ENCODE measurements around the gene NAV3. TPM values are rescaled to one million over a fixed set of nuclear protein-coding genes. Genes with fewer than 3 reads are reported as not detected.

The NAV3 gene
- total and polyA plus RNA-seq, 2 experiments from 2014 or later = 4.0 to 12.0 TPM

DNA sequence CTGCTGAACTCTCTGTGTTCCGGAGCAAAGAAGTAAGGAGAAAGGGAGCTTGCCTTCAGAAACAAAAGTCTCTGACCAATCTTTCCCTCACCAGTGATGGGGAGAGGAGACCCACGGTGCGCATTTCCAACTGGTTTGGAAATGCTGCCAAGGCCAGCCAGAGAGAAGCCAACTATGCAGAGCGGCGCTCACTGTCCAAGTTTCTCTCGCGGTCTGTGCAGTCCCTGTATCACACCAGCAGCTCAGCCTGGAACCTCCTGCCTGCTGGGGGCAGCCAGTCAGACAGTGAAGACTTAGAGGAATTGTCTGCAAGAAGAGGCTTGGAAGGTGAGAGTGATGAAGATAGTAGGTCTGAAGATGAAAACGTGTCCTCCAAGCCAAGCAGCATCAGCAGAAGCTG lies 206.2 kb downstream of the NAV3 start (continued):
- no peak for TF ChIP-seq NANOG (IDR thresholded peaks at IDR 0.05; ENCODE audit: borderline replicate concordance)
- TF ChIP-seq, protein P1, sequence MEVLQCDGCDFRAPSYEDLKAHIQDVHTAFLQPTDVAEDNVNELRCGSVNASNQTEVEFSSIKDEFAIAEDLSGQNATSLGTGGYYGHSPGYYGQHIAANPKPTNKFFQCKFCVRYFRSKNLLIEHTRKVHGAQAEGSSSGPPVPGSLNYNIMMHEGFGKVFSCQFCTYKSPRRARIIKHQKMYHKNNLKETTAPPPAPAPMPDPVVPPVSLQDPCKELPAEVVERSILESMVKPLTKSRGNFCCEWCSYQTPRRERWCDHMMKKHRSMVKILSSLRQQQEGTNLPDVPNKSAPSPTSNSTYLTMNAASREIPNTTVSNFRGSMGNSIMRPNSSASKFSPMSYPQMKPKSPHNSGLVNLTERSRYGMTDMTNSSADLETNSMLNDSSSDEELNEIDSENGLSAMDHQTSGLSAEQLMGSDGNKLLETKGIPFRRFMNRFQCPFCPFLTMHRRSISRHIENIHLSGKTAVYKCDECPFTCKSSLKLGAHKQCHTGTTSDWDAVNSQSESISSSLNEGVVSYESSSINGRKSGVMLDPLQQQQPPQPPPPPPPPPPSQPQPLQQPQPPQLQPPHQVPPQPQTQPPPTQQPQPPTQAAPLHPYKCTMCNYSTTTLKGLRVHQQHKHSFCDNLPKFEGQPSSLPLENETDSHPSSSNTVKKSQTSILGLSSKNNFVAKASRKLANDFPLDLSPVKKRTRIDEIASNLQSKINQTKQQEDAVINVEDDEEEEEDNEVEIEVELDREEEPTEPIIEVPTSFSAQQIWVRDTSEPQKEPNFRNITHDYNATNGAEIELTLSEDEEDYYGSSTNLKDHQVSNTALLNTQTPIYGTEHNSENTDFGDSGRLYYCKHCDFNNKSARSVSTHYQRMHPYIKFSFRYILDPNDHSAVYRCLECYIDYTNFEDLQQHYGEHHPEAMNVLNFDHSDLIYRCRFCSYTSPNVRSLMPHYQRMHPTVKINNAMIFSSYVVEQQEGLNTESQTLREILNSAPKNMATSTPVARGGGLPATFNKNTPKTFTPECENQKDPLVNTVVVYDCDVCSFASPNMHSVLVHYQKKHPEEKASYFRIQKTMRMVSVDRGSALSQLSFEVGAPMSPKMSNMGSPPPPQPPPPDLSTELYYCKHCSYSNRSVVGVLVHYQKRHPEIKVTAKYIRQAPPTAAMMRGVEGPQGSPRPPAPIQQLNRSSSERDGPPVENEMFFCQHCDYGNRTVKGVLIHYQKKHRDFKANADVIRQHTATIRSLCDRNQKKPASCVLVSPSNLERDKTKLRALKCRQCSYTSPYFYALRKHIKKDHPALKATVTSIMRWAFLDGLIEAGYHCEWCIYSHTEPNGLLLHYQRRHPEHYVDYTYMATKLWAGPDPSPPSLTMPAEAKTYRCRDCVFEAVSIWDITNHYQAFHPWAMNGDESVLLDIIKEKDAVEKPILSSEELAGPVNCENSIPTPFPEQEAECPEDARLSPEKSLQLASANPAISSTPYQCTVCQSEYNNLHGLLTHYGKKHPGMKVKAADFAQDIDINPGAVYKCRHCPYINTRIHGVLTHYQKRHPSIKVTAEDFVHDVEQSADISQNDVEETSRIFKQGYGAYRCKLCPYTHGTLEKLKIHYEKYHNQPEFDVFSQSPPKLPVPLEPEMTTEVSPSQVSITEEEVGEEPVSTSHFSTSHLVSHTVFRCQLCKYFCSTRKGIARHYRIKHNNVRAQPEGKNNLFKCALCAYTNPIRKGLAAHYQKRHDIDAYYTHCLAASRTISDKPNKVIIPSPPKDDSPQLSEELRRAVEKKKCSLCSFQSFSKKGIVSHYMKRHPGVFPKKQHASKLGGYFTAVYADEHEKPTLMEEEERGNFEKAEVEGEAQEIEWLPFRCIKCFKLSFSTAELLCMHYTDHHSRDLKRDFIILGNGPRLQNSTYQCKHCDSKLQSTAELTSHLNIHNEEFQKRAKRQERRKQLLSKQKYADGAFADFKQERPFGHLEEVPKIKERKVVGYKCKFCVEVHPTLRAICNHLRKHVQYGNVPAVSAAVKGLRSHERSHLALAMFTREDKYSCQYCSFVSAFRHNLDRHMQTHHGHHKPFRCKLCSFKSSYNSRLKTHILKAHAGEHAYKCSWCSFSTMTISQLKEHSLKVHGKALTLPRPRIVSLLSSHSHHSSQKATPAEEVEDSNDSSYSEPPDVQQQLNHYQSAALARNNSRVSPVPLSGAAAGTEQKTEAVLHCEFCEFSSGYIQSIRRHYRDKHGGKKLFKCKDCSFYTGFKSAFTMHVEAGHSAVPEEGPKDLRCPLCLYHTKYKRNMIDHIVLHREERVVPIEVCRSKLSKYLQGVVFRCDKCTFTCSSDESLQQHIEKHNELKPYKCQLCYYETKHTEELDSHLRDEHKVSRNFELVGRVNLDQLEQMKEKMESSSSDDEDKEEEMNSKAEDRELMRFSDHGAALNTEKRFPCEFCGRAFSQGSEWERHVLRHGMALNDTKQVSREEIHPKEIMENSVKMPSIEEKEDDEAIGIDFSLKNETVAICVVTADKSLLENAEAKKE (CRISPR knock-in tag; IDR thresholded peaks at IDR 0.05) = no peak

DNA sequence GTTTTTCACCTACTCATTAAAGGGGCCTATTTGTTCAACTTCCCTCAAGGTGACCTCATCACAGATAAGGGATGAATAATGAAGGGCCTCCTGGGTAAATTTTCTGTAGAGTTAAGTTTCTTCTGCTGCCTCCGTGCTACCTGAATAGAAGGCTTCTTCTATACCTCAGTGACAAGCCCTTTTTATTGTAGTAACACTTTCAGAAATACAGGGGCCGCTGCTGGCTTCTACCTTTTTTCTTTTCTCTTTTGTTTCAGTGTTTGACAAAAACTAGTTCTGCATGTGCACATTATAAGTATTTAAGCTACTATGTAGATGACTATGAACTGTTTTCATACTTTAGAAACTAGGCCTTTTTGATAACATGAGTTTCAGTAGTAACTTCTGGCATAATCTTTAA lies 207.0 kb downstream of the NAV3 start:
- Histone ChIP-seq H3K4me3 (no peak overlapping the region), H3K4me1 (ENCODE audit: insufficient read depth) (no peaks in the 10 kb centered on the region), H3K4me2 (no peak overlapping the region), H3K27ac (ENCODE audit: low read depth) (no peak overlapping the region), H3K36me3 (ENCODE audit: insufficient read depth) (no peaks in the 10 kb centered on the region), H2AFZ (no peak overlapping the region), H3K79me2 (replicated peaks; ENCODE audit: insufficient read depth) (no peaks in the 10 kb centered on the region), H3K9me2 (ENCODE audit: insufficient read depth) (no peaks in the 10 kb centered on the region), H3K27me3 (ENCODE audit: insufficient read depth) (no peaks in the 10 kb centered on the region), H3F3A (replicated peaks; ENCODE audit: low read depth) (no peaks in the 10 kb centered on the region), H4K20me1 (replicated peaks; ENCODE audit: insufficient read depth) (no peaks in the 10 kb centered on the region)
- Mint-ChIP-seq H3K27ac (no peak overlapping the region), H3K4me3 (no peak overlapping the region), H3K4me1 (no peaks in the 10 kb centered on the region; the same call in 2 of the 3 replicates), H3K27me3 (ENCODE audit: insufficient read depth, low read depth, poor library complexity) (peaks cover 2% of the 10 kb centered on the region), H3K36me3 (ENCODE audit: low read depth) (no peaks in the 10 kb centered on the region), H3K9me3 (no peaks in the 10 kb centered on the region)
- no peak for ATAC-seq
- DNase-seq (ENCODE audit: low spot score) = peak; percentile 38
- TF ChIP-seq, protein P2, sequence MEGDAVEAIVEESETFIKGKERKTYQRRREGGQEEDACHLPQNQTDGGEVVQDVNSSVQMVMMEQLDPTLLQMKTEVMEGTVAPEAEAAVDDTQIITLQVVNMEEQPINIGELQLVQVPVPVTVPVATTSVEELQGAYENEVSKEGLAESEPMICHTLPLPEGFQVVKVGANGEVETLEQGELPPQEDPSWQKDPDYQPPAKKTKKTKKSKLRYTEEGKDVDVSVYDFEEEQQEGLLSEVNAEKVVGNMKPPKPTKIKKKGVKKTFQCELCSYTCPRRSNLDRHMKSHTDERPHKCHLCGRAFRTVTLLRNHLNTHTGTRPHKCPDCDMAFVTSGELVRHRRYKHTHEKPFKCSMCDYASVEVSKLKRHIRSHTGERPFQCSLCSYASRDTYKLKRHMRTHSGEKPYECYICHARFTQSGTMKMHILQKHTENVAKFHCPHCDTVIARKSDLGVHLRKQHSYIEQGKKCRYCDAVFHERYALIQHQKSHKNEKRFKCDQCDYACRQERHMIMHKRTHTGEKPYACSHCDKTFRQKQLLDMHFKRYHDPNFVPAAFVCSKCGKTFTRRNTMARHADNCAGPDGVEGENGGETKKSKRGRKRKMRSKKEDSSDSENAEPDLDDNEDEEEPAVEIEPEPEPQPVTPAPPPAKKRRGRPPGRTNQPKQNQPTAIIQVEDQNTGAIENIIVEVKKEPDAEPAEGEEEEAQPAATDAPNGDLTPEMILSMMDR (conservative IDR thresholded peaks at IDR 0.05; ENCODE audit: low read depth in 2 of 2) = peak; percentile 38 to 49
- TF ChIP-seq EZH2phosphoT487 (IDR thresholded peaks at IDR 0.05; ENCODE audit: unreplicated experiment) = no peak
